IMR-90 (cell line): ENCODE data around the gene DIP2A.

ENCODE experiments used
- CHD1 ChIP-seq: IDR thresholded peaks from 2 replicates; pipeline ENCODE4 v1.6.1; 2012; ENCODE audit warnings: low read depth, low read length, improper control_type of control experiment
- CTCF ChIP-seq: conservative IDR thresholded peaks from 2 replicates; pipeline ENCODE4 v1.5.1; 2012; ENCODE audit warnings: mild to moderate bottlenecking, low read depth, low read length, improper control_type of control experiment
- FOS ChIP-seq: fragments of 150-350 bp; IDR thresholded peaks from 2 replicates; pipeline ENCODE4 v1.6.1; 2016; ENCODE audit warnings: low read depth, low read length
- MAFK ChIP-seq: IDR thresholded peaks from 2 replicates; pipeline ENCODE4 v1.6.1; 2012; ENCODE audit warnings: low read depth, low read length, improper control_type of control experiment
- MAZ ChIP-seq: IDR thresholded peaks from 2 replicates; pipeline ENCODE4 v1.6.1; 2012; ENCODE audit warnings: low read depth, mild to moderate bottlenecking, low read length, improper control_type of control experiment, moderate library complexity, borderline replicate concordance
- POLR2A ChIP-seq: IDR thresholded peaks from 2 replicates; pipeline ENCODE4 v1.6.1; 2012; ENCODE audit warnings: mild to moderate bottlenecking, low read depth, low read length
- RAD21 ChIP-seq: IDR thresholded peaks from 2 replicates; pipeline ENCODE4 v1.6.1; 2012; ENCODE audit warnings: low read length, improper control_type of control experiment
- RFX5 ChIP-seq: IDR thresholded peaks from 2 replicates; pipeline ENCODE4 v1.8.0; 2012; ENCODE audit warnings: low read depth, mild to moderate bottlenecking, low read length, moderate library complexity
- SMC3 ChIP-seq: fragments of 150-350 bp; IDR thresholded peaks from 2 replicates; pipeline ENCODE4 v1.6.1; 2016; ENCODE audit warnings: low read depth, mild to moderate bottlenecking, antibody characterized with exemption, low read length, moderate library complexity

GRCh38 chr21:46452710-46453109, 6.0 kb upstream of the DIP2A start:
- TF ChIP-seq CTCF (no peak), POLR2A (no peak), FOS (no peak), CHD1 (no peak), RFX5 (no peak), MAZ (no peak), RAD21 (no peak), MAFK (no peak), SMC3 (no peak)
